CD14-positive monocyte (primary cell): Measurements from ENCODE around the gene C1orf185. TPM values are rescaled to one million over a fixed set of nuclear protein-coding genes. Genes with fewer than 3 reads are reported as not detected.

ENCODE experiments used
- DNase-seq, 3 donors: peaks; one replicate each; pipeline ENCODE4 v3.0.0-alpha.2; 2011 to 2022
- H2AFZ ChIP-seq: 2 replicates; pipeline ENCODE4 v1.6.0; 2012; ENCODE audit warnings: mild to moderate bottlenecking, low read depth, low read length, inconsistent platforms; ENCODE audit not compliant: insufficient read depth, poor library complexity, severe bottlenecking
- H3K27ac ChIP-seq, 2 donors: 1 replicate in 1 of 2; 2 replicates in 1 of 2; pipeline ENCODE4 v1.5.1; 2012 to 2013; ENCODE audit warnings: low read length in 2 of 2, control low read depth in 1 of 2, inconsistent platforms in 1 of 2, low read depth in 1 of 2, mild to moderate bottlenecking in 1 of 2
- H3K27me3 ChIP-seq, 2 donors: one replicate each; pipeline versions ENCODE4 v1.6.0 to v1.6.1; 2011 to 2013; ENCODE audit warnings: low read length in 2 of 2; ENCODE audit not compliant: control insufficient read depth in 2 of 2, insufficient read depth in 2 of 2
- H3K36me3 ChIP-seq, 2 donors: replicated peaks in 1 of 2; 1 replicate in 1 of 2; 2 replicates in 1 of 2; pipeline versions ENCODE4 v1.5.1 to v1.6.1; 2012 to 2013; ENCODE audit warnings: low read length in 2 of 2, control low read depth in 1 of 2, inconsistent platforms in 1 of 2, mild to moderate bottlenecking in 1 of 2; ENCODE audit not compliant: insufficient read depth in 2 of 2, control insufficient read depth in 1 of 2
- H3K4me1 ChIP-seq, 2 donors: 1 replicate in 1 of 2; 2 replicates in 1 of 2; pipeline versions ENCODE4 v1.5.1 to v1.6.1; 2012 to 2013; ENCODE audit warnings: low read length in 2 of 2, control low read depth in 1 of 2, inconsistent platforms in 1 of 2, mild to moderate bottlenecking in 1 of 2, moderate library complexity in 1 of 2; ENCODE audit not compliant: insufficient read depth in 2 of 2, control insufficient read depth in 1 of 2
- H3K4me2 ChIP-seq: replicated peaks from 2 replicates; pipeline ENCODE3; 2012; ENCODE audit warnings: low read length, moderate library complexity, mild to moderate bottlenecking; ENCODE audit not compliant: poor library complexity, severe bottlenecking; ENCODE audit errors: extremely low read depth
- H3K4me3 ChIP-seq, 3 experiments: fragments of 200-600 bp in 1 of 3; sonication (generic) in 1 of 3; replicated peaks in 1 of 3; 1 replicate in 2 of 3; 2 replicates in 1 of 3; pipeline ENCODE4 v1.5.1; 2011 to 2013; ENCODE audit warnings: low read length in 3 of 3, mild to moderate bottlenecking in 3 of 3, control low read depth in 2 of 3, low read depth in 2 of 3, inconsistent platforms in 1 of 3, moderate library complexity in 1 of 3
- H3K79me2 ChIP-seq: 2 replicates; pipeline ENCODE4 v1.6.0; 2012; ENCODE audit warnings: mild to moderate bottlenecking, control low read depth, inconsistent platforms, low read length, moderate library complexity; ENCODE audit not compliant: insufficient read depth
- H3K9ac ChIP-seq: 2 replicates; pipeline ENCODE4 v1.6.0; 2017; ENCODE audit warnings: low read length, mild to moderate bottlenecking; ENCODE audit not compliant: insufficient read depth, poor library complexity, severe bottlenecking
- H3K9me3 ChIP-seq, 2 donors: replicated peaks in 1 of 2; 1 replicate in 1 of 2; 2 replicates in 1 of 2; pipeline versions ENCODE4 v1.5.1 to v1.6.1; 2012 to 2013; ENCODE audit warnings: low read length in 2 of 2, control low read depth in 1 of 2; ENCODE audit not compliant: control insufficient read depth in 1 of 2, insufficient read depth in 1 of 2
- H4K20me1 ChIP-seq: 2 replicates; pipeline ENCODE4 v1.6.0; 2012; ENCODE audit warnings: mild to moderate bottlenecking, low read length, control low read depth, moderate library complexity; ENCODE audit not compliant: insufficient read depth
- H3K27ac Mint-ChIP-seq, 7 donors: one replicate each; pipeline ENCODE4 v1.8.0; 2020; ENCODE audit warnings: mild to moderate bottlenecking in 7 of 7, mixed read lengths in 7 of 7, moderate library complexity in 6 of 7, inconsistent platforms in 2 of 7
- H3K27me3 Mint-ChIP-seq, 3 donors: one replicate each; pipeline ENCODE4 v1.8.0; 2021 to 2022; ENCODE audit warnings: low read depth in 3 of 3, mild to moderate bottlenecking in 3 of 3, mixed read lengths in 3 of 3, moderate library complexity in 3 of 3, inconsistent platforms in 1 of 3
- H3K36me3 Mint-ChIP-seq, 2 donors: one replicate each; pipeline ENCODE4 v1.8.0; 2020; ENCODE audit warnings: mixed read lengths in 2 of 2, inconsistent platforms in 1 of 2, mild to moderate bottlenecking in 1 of 2
- H3K4me1 Mint-ChIP-seq: one replicate; pipeline ENCODE4 v1.8.0; 2020; ENCODE audit warnings: mild to moderate bottlenecking, mixed read lengths
- H3K4me3 Mint-ChIP-seq, 2 donors: one replicate each; pipeline ENCODE4 v1.8.0; 2020; ENCODE audit warnings: mild to moderate bottlenecking in 2 of 2, mixed read lengths in 2 of 2, moderate library complexity in 1 of 2
- H3K9me3 Mint-ChIP-seq, 7 donors: one replicate each; pipeline ENCODE4 v1.8.0; 2020 to 2022; ENCODE audit warnings: mixed read lengths in 7 of 7, mild to moderate bottlenecking in 6 of 7, moderate library complexity in 6 of 7, inconsistent platforms in 2 of 7
- WGBS: methylation state at CpG from one replicate; pipeline ENCODE4 v1.1.5; 2013; ENCODE audit warnings: missing lambda C conversion rate; ENCODE audit not compliant: insufficient coverage; 5-methylcytosine and 5-hydroxymethylcytosine counted together
- intact Hi-C, 2 donors: fragments of 100-400 bp; cut with micrococcal nuclease; formaldehyde crosslinking; loops; one replicate each; pipeline versions ENCODE4 v1.15.0 to v1.15.1; 2023
- polyA plus RNA-seq, 3 donors: library from polyadenylated mRNA; depleted of rRNA in 1 of 3; unstranded in 2 of 3; stranded (reverse) in 1 of 3; fragments of 300-500 nt in 2 of 3; fragments of >200 nt in 1 of 3; fragmentation: Illumina TruSeq in 2 of 3; gene quantifications; 1 replicate in 2 of 3; 2 replicates in 1 of 3; pipeline ENCODE4 v1.2.3, GENCODE V29; 2012 to 2021
- TF ChIP-seq, protein P1 (sequence below): fragments of 200-600 bp; IDR thresholded peaks from one replicate; pipeline ENCODE4 v1.8.0; 2022; ENCODE audit warnings: antibody characterized with exemption, mild to moderate bottlenecking

C1orf185 gene
- polyA plus RNA-seq, 3 donors = not detected

DNA sequence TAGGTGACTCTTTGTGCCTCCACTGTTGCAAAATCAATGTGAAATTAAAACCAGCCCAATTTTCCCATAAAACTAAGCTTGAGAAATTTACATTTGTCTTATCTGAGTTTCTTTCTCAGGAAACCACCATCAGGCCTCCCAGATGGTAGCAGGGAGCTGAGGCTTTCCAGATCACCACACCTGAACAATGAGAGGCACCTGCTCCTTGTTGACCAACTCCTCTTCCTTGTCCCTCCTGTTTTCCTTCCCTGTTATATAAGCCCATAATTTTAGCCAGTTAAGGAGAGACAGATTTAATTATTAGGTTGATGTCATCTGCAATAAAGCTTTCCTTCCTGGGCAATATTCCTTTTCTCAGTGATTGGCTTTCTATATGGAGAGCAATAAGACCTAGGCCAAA is 32.0 kb upstream of the C1orf185 start:
- H3K79me2 ChIP-seq = no peaks in the 10 kb centered on the region
- H3K27me3 ChIP-seq = peaks cover 0 to 9% of the 10 kb centered on the region in 2 donors
- TF ChIP-seq, protein P1, sequence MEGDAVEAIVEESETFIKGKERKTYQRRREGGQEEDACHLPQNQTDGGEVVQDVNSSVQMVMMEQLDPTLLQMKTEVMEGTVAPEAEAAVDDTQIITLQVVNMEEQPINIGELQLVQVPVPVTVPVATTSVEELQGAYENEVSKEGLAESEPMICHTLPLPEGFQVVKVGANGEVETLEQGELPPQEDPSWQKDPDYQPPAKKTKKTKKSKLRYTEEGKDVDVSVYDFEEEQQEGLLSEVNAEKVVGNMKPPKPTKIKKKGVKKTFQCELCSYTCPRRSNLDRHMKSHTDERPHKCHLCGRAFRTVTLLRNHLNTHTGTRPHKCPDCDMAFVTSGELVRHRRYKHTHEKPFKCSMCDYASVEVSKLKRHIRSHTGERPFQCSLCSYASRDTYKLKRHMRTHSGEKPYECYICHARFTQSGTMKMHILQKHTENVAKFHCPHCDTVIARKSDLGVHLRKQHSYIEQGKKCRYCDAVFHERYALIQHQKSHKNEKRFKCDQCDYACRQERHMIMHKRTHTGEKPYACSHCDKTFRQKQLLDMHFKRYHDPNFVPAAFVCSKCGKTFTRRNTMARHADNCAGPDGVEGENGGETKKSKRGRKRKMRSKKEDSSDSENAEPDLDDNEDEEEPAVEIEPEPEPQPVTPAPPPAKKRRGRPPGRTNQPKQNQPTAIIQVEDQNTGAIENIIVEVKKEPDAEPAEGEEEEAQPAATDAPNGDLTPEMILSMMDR = no peak
- no peak overlapping the region for H3K4me3 ChIP-seq
- Mint-ChIP-seq H3K27ac (no peak overlapping the region), H3K4me1 (peaks cover 1% of the 10 kb centered on the region), H3K9me3 (peaks cover 0 to 7% (median 5%) of the 10 kb centered on the region in 7 donors), H3K36me3 (no peaks in the 10 kb centered on the region), H3K4me3 (no peak overlapping the region), H3K27me3 (peaks cover 8 to 19% (median 13%) of the 10 kb centered on the region in 3 donors)
- intact Hi-C loops = no loop called here
- H3K4me1 ChIP-seq = no peaks in the 10 kb centered on the region
- H2AFZ ChIP-seq = no peak overlapping the region
- no peak overlapping the region for H3K27ac ChIP-seq
- no peak for DNase-seq
- H3K4me2 ChIP-seq = no peak overlapping the region
- H3K9ac ChIP-seq = no peak overlapping the region
- no peaks in the 10 kb centered on the region for H3K36me3 ChIP-seq
- no peaks in the 10 kb centered on the region for H4K20me1 ChIP-seq
- H3K9me3 ChIP-seq = peaks cover 0 to 3% of the 10 kb centered on the region in 2 donors

DNA sequence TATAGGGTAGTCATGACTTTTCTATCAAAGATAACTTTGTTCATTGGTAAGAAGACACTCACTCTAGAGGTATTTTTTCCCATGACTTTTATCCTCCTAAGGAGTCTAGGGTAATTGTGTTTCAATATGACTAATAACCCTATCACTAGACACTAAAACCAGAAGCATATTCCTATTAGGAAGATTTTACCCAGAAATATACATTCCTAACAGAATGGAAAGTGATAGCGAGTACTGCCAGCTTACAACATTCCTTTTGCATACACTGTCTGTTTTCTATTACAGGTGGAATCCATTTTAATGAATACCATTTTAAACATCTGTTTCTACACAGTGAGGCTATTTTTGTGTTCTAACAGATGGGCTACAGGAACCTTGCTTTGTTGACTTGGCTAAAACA is 31.4 kb upstream of the C1orf185 start:
- H3K4me2 ChIP-seq = no peak overlapping the region
- Mint-ChIP-seq H3K4me1 (peaks cover 1% of the 10 kb centered on the region), H3K27ac (no peak overlapping the region), H3K36me3 (no peaks in the 10 kb centered on the region), H3K27me3 (peaks cover 8 to 20% (median 13%) of the 10 kb centered on the region in 3 donors), H3K9me3 (peaks cover 0 to 7% (median 5%) of the 10 kb centered on the region in 7 donors), H3K4me3 (no peak overlapping the region)
- WGBS = no CpG with 5 or more reads among the region's 1 CpG
- no peak for DNase-seq
- no peaks in the 10 kb centered on the region for H3K79me2 ChIP-seq
- no peak overlapping the region for H3K4me3 ChIP-seq
- no peak overlapping the region for H2AFZ ChIP-seq
- intact Hi-C loops = no loop called here
- H3K9me3 ChIP-seq = peaks cover 0 to 3% of the 10 kb centered on the region in 2 donors
- peaks cover 0 to 14% of the 10 kb centered on the region in 2 donors for H3K27me3 ChIP-seq
- no peaks in the 10 kb centered on the region for H4K20me1 ChIP-seq
- H3K9ac ChIP-seq = no peak overlapping the region
- TF ChIP-seq, protein P1 = no peak
- H3K36me3 ChIP-seq = no peaks in the 10 kb centered on the region
- no peak overlapping the region for H3K27ac ChIP-seq
- H3K4me1 ChIP-seq = no peaks in the 10 kb centered on the region
